HCT116 (cell line): Measurements from ENCODE around the gene SLC2A5.

Source experiments
- CBX3 ChIP-seq: IDR thresholded peaks from 2 replicates; pipeline ENCODE4 v1.6.1; 2012; ENCODE audit warnings: low read depth
- CTCF ChIP-seq, 3 experiments: fragments of 200-600 bp in 1 of 3; sonication (generic) in 1 of 3; IDR thresholded peaks in 2 of 3; conservative IDR thresholded peaks in 1 of 3; 2 replicates each; pipeline ENCODE4 v1.5.1; 2012 to 2017; ENCODE audit warnings: low read depth in 2 of 3, low read length in 2 of 3, antibody characterized with exemption in 1 of 3, borderline replicate concordance in 1 of 3, control low read depth in 1 of 3, mild to moderate bottlenecking in 1 of 3, mixed read lengths in 1 of 3, mixed run types in 1 of 3, moderate library complexity in 1 of 3; ENCODE audit not compliant: insufficient read depth in 1 of 3
- EZH2 ChIP-seq: fragments of 200-600 bp; sonication (generic); IDR thresholded peaks from 2 replicates; pipeline ENCODE4 v1.6.1; 2017; ENCODE audit warnings: antibody characterized with exemption, mixed run types
- MAX ChIP-seq: IDR thresholded peaks from 2 replicates; pipeline ENCODE4 v1.6.1; 2012
- POLR2A ChIP-seq: IDR thresholded peaks from 2 replicates; pipeline ENCODE4 v1.7.0; 2011; ENCODE audit warnings: borderline replicate concordance; ENCODE audit not compliant: insufficient read depth, insufficient read length; ENCODE audit errors: extremely low read depth
- POLR2AphosphoS5 ChIP-seq: IDR thresholded peaks from 2 replicates; pipeline ENCODE4 v1.6.1; 2011; ENCODE audit warnings: mild to moderate bottlenecking, low read depth, low read length, moderate library complexity

- TF ChIP-seq EZH2: no peak
- TF ChIP-seq POLR2AphosphoS5: no peak
- TF ChIP-seq CTCF (IDR thresholded peaks at IDR 0.05 in 2 of 3, conservative IDR thresholded peaks at IDR 0.05 in 1 of 3; ENCODE audit: borderline replicate concordance in 1 of 3, insufficient read depth in 1 of 3, low read depth in 2 of 3, low read length in 2 of 3): no peak
- TF ChIP-seq POLR2A: no peak
- TF ChIP-seq CBX3: no peak
- no peak for TF ChIP-seq MAX
Observed at GRCh38 chr1:9005395-9005708, 64.1 kb downstream of the SLC2A5 start.
